HG03457 (cell line): ENCODE results near the gene ZSWIM8.
"Not testable (repeated sequence)": the region's sequence is repeated elsewhere in the genome, so short reads cannot be mapped to it uniquely, and the experiment has no call there.

Source experiments
- ATAC-seq: cut with Tn5 transposase; IDR thresholded peaks from one replicate; pipeline ENCODE4 v1.9.1; 2021; ENCODE audit warnings: moderate number of reproducible peaks; ENCODE audit not compliant: unreplicated experiment

The ZSWIM8 gene

DNA sequence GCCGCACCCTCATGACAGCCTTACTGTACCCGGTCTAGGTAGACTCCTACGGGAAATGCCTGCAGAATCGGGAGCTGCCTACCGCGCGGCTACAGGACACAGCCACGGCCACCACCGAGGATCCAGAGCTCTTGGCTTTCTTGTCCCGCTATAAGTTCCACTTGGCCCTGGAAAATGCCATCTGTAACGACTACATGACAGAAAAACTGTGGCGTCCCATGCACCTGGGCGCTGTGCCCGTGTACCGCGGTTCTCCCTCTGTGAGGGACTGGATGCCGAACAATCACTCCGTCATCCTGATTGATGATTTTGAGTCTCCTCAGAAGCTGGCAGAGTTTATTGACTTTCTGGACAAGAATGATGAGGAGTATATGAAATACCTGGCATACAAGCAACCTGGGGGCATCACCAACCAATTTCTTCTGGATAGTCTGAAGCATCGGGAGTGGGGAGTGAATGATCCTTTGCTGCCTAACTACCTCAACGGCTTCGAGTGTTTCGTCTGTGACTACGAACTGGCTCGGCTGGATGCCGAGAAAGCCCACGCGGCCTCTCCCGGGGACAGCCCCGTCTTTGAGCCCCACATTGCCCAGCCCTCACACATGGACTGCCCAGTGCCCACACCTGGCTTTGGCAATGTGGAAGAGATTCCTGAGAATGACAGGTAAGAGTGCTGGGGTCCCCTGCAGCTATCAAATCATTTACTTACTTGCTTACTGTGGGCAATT lies 12.1 kb upstream of the ZSWIM8 start:
- peak; percentile 3 for ATAC-seq

DNA sequence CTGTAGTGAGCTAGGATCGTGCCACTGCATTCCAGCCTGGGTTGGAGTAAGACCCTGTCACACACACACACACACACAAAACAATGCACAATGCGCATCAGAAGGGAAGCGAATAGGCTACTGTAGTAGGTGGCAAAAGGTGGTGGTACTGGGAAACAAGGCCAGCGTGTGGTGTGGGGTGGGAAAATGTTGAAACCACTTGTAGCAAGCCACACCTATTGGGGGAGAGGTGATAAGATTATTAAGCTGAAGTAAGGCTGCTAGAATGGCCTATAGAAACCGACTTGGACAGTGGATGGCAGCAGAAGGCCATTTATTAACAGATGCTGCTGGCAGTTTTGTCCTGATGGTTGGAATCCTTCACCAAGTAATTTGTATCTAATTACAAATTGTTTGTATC lies 10.8 kb upstream of the ZSWIM8 start:
- ATAC-seq: no peak

DNA sequence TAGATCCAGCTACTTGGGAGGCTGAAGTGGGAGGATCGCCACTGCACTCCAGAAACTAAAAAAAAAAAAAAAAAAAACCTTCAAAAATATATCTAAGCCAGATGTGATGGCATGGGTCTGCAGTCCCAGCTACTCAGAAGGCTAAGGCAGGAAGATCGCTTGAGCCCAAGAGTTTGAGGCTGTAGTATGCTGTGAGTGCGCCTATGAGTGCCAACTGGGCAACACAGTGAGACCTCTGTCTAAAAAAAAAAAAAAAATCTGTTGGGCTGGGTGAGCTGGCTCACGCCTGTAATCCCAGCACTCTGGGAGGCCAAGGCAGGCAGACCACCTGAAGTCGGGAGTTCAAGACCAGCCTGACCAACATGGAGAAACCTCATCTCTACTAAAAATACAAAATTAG lies 6.4 kb upstream of the ZSWIM8 start:
- no peak for ATAC-seq

DNA sequence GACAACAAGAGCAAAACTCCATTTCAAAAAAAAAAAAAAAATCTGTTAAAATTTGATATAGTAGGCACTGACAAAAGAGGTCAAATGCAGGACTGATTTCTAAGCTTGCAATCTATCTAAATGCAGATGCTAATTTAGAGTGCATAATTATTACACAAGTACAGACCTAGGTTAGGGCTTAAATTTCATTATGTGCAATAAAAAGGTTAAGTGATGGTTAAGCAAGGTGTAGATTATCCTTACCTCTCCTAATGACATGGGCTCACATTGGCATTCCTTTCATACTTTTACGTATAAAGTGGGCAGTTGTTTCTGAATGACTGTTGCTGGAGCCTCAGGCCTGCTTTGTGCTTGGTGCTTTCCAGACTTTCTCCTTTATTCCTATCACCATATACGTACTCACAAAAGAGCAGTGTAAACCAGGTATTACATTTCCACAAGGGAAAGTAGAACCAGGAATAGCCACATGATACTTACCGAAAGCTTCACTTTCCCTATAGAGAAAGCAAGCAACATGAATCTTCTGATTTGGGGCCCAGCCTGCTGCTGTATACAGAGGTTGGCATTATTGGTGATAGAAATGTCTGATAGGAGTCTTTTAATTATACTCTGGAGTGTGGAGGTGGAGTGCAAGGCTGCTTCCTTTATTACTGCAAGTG lies 5.7 kb upstream of the ZSWIM8 start:
- no peak for ATAC-seq

DNA sequence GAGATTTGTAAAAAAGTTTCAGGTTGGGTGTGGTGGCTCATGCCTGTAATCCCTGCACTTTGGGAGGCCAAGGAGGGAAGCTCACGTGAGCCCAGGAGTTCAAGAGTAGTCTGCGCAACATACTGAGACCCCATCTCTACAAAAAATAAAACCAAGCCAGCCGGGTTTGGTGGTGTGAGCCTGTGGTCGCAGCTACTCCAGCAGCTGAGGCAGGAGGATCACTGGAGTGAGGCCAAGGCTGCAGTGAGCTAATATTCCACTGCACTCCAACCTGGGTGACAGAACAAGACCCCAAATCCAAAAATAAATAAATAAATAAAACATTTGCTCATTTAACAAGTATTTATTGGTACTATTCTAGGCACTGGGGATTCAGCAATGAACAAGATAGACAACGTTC lies 5.1 kb upstream of the ZSWIM8 start:
- ATAC-seq: no peak

DNA sequence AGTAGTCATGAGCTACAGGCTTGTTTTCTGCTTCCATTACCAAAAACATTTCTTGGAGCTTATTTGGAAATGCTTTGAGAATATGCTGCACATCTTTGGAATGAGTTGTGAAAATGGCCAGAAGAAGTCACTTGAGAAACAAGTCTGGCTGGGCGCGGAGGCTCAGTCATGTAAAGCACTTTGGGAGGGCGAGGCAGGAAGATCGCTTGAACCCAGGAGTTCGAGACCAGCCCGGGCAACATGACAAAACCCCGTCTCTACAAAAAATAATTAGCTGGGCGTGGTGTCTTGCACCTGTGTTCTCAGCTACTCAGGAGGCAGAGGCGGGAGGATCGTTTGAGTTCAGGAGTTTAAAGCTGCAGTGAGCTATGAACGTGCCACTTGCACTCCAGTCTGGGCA lies 4.4 kb upstream of the ZSWIM8 start:
- ATAC-seq: no peak

DNA sequence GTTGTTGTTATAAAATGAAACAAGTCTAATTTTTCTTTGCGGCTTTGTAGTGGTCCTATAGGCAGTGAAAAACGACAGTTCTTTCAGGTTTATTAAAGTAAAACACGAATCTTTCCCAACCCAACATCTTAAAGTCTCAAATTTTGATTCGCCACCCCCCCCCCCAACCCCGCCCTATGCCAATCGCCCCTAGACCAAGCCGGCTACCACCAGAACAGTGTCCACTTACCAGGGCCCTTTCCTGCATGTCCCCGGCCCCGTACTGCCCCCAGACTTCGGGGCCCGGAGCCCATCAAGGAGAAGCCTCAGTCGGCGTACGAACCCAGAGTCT lies 3.9 kb upstream of the ZSWIM8 start:
- ATAC-seq: no peak

DNA sequence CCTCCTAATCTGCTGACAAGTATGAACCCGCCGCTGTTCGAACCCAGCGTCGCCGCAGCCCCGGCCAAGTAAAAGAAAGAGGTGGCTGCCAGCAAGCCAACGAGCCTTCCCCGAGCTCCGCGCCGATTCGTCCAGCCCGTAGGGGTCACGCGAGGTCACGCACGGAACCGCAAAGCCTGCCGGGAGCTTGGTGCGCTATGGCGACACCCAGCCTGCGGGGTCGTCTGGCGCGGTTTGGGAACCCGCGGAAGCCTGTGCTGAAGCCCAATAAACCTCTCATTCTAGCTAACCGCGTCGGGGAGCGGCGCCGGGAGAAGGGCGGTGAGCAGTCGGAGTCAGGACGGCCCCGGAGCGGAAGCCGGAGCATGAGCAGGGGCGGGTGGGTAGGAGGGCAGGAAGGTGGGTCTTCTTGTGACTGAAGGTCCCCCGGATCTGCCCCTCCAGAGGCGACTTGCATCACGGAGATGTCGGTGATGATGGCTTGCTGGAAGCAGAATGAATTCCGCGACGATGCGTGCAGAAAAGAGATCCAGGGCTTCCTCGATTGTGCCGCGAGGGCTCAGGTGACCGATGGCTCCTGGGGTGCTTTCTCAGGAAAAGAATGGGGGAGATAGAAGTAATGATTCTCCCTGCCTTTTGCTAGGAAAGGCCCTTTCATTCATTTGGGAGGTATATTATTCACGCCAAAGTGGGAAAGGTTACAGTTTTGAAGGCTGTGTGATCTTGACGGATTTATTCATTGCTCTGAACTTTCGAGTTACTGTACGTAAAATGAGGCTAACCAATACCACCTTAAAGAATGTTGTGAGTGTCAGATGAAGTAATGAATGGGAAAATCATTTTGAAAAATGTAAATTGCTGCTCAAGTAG lies 3.3 kb upstream of the ZSWIM8 start, which contains the start of gene CHCHD1:
TSS of gene CHCHD1 (plus strand) at position 170 of the 870 bp plus-strand sequence. CDS start at position 198, 28 bp downstream.
- ATAC-seq: peak; percentile 37

DNA sequence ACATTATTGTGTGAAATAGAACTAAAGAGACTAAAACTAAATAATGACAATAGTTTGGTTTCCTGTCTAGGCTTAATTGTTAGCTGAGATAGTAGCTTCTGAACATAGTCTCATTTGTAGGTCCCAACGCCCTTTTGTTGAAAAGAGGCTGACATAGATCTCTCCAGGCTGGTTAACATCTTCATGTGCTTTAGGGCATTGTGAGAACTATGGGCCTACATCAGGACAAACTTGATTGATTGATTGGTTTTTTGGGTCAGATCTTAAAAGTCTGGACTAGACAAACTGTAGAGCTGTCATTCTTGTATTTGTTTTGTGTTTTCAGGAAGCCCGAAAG lies 2.7 kb upstream of the ZSWIM8 start:
- ATAC-seq: no peak

DNA sequence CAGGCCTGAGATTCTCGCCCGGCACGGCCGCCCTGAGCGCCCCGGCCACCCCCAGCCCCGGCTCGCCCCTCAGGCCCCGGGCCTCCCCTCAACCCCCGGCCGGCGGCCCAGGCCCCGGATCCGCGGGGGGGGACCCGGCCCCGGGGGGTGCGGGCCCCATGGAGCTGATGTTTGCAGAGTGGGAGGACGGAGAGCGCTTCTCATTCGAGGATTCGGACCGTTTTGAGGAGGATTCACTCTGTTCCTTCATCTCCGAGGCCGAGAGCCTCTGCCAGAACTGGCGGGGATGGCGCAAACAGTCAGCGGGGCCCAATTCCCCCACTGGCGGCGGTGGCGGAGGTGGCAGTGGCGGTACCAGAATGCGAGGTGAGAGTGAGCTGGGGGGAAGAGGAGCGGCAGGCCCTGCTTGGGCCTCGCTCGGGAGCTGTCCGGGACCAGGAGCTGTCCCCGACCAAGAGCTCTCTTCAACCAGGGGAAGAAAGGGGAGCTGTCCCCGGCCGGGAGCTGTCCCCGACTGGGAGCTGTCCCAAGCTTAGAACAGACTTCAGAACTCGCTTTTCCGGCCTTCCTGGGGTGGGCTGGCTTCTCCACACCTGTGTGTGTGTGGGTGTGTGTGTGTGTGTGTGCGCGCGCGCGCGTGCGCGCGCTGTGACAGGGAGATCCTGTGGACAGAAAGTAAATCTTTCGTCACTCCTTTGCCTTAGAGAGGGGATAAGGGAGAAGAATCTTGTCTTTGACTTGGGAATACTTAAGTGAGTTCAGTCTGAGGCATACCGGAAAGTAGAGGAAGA lies 510 bp downstream of the ZSWIM8 start:
- no peak for ATAC-seq

DNA sequence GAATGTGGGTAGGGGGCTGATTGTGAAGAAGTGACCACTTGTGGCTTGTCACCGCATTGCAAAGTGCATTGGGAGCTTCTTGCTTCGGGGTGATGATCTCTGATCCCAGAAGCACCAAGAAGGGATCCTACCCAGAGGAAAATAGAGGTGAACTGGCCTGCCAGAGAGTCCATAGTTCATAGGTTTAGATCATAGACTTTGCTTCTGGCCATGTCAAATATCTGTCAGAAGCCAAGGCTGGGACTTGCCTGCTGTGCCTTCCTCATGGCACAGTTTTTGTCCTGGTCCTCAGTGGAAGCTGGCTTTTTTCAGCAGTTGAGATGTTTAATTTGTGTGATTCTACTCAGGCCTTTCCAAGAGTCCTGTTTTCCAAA lies 1.1 kb downstream of the ZSWIM8 start:
- ATAC-seq: no peak

DNA sequence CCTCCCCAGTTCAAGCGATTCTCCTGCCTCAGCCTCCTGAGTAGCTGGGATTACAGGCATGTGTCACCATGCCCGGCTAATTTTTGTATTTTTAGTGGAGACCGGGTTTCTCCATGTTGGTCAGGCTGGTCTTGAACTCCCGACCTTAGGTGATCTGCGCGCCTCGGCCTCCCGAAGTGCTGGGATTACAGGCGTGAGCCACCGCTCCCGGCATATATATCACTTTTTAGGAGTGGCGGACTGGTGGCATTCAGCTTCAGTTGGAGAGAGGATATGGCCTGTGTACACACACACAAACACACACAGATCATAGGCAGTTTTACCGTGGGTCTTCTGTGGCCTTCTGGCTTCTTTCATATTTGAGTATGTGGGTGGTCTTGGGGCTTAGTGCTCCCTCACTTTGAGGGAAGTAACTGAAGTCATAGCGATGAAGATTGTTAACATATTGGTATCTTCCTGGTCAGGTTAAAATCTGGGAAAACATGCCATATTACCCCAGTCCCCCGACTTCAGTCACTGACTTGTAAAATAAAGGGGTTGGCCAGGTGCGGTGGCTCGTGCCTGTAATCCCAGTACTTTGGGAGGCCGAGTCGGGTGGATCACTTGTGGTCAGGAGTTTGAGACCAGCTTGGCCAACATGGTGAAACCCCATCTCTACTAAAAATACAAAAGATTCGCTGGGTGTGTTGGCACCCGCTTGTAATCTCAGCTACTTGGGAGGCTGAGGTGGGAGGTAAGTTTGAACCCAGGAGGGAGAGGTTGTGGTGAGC lies 1.8 kb downstream of the ZSWIM8 start:
- ATAC-seq: not testable (repeated sequence)

DNA sequence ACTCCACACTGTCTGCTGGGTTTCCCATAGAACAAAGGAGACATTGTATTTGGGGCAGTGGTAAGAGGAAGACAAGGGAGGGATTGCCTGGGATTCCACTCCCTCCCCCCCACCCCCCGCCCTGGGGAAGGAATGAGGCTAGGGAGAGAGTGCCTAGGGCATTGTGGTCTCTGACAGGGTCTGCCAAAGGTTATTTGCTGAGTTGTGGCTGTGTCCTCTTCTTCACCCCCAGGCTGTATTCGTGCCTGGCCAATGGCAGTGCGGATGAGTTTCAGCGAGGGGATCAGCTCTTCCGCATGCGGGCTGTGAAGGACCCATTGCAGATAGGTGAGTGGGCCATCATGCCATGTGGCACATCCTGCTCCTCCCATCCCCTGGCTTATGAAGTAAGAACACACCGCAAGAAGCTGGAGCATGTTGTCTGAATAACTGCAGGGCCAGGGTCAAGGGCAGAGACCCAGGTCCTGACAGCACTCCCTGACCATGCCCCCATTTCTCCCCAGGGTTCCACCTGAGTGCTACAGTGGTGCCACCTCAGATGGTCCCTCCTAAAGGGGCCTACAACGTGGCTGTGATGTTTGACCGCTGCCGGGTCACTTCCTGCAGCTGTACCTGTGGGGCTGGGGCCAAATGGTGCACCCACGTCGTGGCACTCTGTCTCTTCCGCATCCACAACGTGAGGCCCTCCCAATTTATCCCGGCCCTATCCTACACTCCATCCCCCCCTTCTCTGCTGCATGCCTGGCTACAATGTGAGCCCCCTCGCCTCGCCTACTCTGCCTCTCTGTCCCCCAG lies 3.7 kb downstream of the ZSWIM8 start:
- no peak for ATAC-seq

DNA sequence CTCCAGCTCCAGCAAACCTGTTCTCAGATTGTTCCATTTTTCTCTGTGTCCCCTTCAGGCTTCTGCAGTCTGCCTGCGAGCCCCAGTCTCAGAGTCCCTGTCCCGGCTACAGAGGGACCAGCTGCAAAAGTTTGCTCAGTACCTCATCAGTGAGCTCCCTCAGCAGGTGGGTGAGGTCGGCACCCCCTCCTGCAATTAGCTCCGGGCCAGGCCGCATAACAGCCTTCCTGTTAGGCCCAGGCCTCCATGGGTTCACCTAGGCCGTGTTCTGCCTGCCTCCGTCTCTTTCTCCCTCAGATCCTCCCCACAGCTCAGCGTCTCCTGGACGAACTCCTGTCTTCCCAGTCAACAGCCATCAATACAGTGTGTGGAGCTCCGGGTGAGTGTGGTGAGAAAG lies 4.3 kb downstream of the ZSWIM8 start:
- ATAC-seq: no peak

DNA sequence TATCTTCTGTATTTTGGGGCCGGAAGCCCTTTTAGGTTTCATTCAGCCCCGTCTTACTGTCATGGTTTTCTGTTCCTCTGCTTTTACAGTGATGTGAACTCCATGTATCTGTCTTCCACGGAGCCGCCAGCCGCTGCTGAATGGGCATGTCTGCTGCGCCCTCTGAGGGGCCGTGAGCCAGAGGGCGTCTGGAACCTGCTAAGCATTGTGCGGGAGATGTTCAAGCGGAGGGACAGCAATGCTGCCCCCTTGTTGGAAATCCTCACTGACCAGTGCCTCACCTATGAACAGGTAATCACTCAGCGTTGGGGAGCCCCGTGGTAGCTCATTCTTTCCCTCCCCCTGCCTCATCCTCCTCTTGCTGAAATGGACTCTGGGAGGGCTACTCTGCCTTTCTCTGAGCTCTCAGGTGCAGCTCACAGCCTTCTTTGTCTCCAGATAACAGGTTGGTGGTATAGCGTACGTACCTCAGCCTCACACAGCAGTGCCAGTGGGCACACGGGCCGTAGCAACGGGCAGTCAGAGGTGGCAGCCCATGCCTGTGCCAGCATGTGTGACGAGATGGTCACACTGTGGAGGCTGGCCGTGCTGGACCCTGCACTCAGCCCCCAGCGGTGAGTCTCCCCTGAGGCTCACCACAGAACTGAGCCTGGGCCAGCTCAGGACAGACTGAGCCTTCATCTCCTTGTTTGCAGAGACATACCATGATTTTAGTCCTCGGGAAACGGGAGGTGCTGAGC lies 5.7 kb downstream of the ZSWIM8 start:
- no peak for ATAC-seq

DNA sequence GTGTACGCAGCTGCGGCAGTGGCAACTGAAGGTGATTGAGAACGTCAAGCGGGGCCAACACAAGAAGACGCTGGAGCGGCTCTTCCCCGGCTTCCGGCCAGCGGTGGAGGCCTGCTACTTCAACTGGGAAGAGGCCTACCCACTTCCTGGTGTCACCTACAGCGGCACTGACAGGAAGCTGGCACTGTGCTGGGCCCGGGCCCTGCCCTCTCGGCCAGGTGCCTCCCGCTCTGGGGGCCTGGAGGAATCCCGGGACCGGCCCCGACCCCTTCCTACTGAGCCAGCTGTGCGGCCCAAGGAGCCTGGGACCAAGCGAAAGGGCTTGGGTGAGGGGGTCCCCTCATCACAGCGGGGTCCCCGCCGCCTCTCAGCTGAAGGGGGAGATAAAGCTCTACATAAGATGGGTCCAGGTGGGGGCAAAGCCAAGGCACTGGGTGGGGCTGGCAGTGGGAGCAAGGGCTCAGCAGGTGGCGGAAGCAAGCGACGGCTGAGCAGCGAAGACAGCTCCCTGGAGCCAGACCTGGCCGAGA lies 6.5 kb downstream of the ZSWIM8 start:
- ATAC-seq: no peak

DNA sequence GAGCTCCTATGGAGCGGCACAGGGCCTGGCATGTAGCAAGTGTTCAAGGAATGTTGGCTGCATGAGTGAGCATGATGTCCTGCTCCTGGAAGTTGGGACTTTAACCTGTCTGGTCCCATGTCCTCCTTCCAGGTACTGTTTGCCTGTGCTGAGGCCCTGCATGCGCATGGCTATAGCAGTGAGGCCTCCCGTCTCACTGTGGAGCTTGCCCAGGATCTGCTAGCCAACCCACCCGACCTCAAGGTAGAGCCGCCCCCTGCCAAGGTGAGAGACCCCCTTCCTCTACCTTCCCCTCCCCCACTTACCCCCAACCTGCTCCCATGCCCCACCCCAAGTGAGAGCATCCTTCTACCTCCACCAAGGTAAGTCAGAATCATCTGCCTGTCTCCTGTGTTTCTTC lies 8.1 kb downstream of the ZSWIM8 start:
- ATAC-seq: no peak

DNA sequence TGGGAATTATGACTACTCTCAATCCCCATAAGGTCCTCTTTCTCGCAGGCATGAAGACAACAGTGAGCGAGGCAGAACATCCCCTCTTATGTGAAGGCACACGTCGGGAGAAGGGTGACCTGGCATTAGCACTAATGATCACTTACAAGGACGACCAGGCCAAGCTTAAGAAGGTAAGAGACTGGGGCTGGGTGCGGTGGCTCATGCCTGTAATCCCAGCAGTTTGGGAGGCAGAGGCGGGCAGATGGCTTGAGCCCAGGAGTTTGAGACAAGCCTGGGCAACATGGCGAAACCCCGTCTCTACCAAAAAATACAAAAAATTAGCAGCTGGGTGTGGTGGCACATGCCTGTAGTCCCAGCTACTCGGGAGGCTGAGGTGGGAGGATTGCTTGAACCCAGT lies 10.1 kb downstream of the ZSWIM8 start:
- not testable (repeated sequence) for ATAC-seq

DNA sequence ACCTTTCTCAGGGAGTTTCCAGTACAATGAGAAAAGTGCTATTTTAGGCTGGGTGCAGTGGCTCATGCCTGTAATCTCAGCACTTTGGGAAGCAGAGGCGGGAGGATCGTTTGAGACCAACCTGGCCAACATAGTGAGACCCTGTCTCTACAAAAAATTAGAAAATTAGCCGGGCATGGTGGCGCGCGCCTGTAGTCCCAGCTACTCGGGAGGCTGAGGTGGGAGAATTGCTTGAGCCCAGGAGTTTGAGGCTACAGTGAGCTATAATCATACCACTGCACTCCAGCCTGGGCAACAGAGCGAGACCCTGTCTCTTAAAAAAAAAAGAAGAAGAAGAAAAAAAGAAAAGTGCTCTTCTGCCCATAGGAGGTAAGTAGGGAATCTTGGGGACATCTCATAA lies 10.6 kb downstream of the ZSWIM8 start:
- ATAC-seq: not testable (repeated sequence)
